Memory B cell (primary cell): ENCODE data around the gene MLST8.

Experiments
- ATAC-seq: fragments of 150-1000 bp; cut with Tn5 transposase; 2 replicates; pipeline ENCODE4 v1.10.0; 2021; ENCODE audit warnings: low read depth, mild to moderate bottlenecking, moderate library complexity
- DNase-seq, 2 donors: peaks; one replicate each; pipeline ENCODE4 v3.0.0; 2022; ENCODE audit warnings: low spot score in 2 of 2
- H3K27ac Mint-ChIP-seq: one replicate; pipeline ENCODE4 v1.8.0; 2022; ENCODE audit warnings: mild to moderate bottlenecking, moderate library complexity, mixed read lengths
- H3K27me3 Mint-ChIP-seq: one replicate; pipeline ENCODE4 v1.8.0; 2022; ENCODE audit warnings: mixed read lengths
- H3K36me3 Mint-ChIP-seq: one replicate; pipeline ENCODE4 v1.8.0; 2022; ENCODE audit warnings: mild to moderate bottlenecking, mixed read lengths
- H3K4me1 Mint-ChIP-seq: one replicate; pipeline ENCODE4 v1.8.0; 2022; ENCODE audit warnings: mixed read lengths
- H3K4me3 Mint-ChIP-seq: one replicate; pipeline ENCODE4 v1.8.0; 2022; ENCODE audit warnings: mild to moderate bottlenecking, moderate library complexity, mixed read lengths
- H3K9me3 Mint-ChIP-seq: one replicate; pipeline ENCODE4 v1.8.0; 2022; ENCODE audit warnings: mixed read lengths

The MLST8 gene

GRCh38 chr16:2212362-2213324 is 7.4 kb downstream of the MLST8 start:
- Mint-ChIP-seq H3K9me3 (no peaks in the 10 kb centered on the region), H3K27ac (no peak overlapping the region), H3K4me1 (peaks cover 7% of the 10 kb centered on the region), H3K4me3 (peak overlapping the region; percentile 68), H3K27me3 (no peaks in the 10 kb centered on the region), H3K36me3 (peaks cover 9% of the 10 kb centered on the region)
- ATAC-seq (no peak), DNase-seq (no peak)

DNA sequence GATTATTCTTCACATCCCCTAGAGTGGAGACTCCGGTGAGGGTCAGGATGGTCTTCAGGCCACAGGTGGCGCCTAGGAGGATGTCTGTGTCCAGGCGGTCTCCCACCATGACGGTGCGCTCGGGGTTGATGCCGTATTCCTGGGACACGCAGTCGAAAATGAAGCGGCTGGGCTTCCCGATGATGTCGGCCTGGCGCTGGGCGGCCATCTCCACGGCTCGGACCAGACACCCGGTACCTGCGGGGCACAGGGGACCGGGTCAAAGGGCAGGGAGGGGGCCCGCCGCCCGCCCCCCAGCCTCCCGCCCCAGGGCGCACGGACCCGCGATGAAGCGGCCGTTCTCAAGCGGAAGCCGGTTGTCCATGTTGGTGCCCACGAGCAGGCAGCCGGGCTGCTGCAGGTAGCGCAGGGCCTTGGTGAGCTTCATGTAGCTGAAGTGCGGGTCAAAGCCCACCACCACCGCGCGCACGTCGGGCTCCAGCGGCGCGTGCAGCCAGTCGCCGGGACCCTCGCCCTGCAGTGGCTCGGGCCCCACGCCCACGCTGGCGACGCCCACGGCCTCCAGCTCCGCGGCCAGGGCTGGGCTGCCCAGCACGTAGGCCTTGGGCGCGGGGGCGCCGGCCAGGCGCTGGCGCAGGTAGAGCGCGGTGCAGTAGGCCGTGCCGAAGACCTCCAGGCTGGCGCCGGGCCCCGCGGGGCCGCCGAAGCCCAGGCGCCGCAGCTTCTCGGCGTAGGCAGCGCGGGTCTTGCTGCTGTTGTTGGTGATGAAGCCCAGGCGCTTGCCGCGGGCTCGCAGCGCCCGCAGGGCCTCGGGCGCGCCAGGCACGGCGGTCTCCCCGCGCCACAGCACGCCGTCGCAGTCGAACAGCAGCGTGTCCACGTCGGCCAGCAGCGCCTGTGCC is 8.8 kb downstream of the MLST8 start:
- Mint-ChIP-seq H3K4me1 (peaks cover 4% of the 10 kb centered on the region), H3K4me3 (peak overlapping the region; percentile 68), H3K27me3 (no peaks in the 10 kb centered on the region), H3K36me3 (peaks cover 2% of the 10 kb centered on the region), H3K9me3 (no peaks in the 10 kb centered on the region), H3K27ac (no peak overlapping the region)
- ATAC-seq: peak; percentile 2
- DNase-seq: no peak

- H3K27me3 Mint-ChIP-seq: no peaks in the 10 kb centered on the region
- DNase-seq: no peak
- H3K36me3 Mint-ChIP-seq: peaks cover 2% of the 10 kb centered on the region
- H3K27ac Mint-ChIP-seq: peak within 1 kb of the TSS; percentile 68
- ATAC-seq: peak; percentile 94
- peak within 1 kb of the TSS; percentile 90 for H3K4me3 Mint-ChIP-seq
- H3K9me3 Mint-ChIP-seq: no peaks in the 10 kb centered on the region
- H3K4me1 Mint-ChIP-seq: peaks cover 4% of the 10 kb centered on the region
Measured at GRCh38 chr16:2214719-2214968, 9.4 kb downstream of the MLST8 start, which contains the start of gene PGP. TSS of gene PGP (minus strand) at chr16:2214840. CDS start at chr16:2214777, 63 bp downstream.

- DNase-seq (no peak), ATAC-seq (no peak)
- peaks cover 4% of the 10 kb centered on the region for H3K4me1 Mint-ChIP-seq
- H3K4me3 Mint-ChIP-seq: peak overlapping the region; percentile 90
- no peaks in the 10 kb centered on the region for H3K27me3 Mint-ChIP-seq
- H3K9me3 Mint-ChIP-seq: no peaks in the 10 kb centered on the region
- H3K27ac Mint-ChIP-seq: no peak overlapping the region
- peaks cover 2% of the 10 kb centered on the region for H3K36me3 Mint-ChIP-seq
Measured at GRCh38 chr16:2216330-2216729, 11.1 kb downstream of the MLST8 start.

- peak within 1 kb of the TSS; percentile 81 for H3K4me3 Mint-ChIP-seq
Measured at GRCh38 chr16:2223221-2223941, 18.1 kb downstream of the MLST8 start, which contains the start of gene E4F1. TSS of gene E4F1 (plus strand) at chr16:2223591. CDS start at chr16:2223614, 23 bp downstream.

DNA sequence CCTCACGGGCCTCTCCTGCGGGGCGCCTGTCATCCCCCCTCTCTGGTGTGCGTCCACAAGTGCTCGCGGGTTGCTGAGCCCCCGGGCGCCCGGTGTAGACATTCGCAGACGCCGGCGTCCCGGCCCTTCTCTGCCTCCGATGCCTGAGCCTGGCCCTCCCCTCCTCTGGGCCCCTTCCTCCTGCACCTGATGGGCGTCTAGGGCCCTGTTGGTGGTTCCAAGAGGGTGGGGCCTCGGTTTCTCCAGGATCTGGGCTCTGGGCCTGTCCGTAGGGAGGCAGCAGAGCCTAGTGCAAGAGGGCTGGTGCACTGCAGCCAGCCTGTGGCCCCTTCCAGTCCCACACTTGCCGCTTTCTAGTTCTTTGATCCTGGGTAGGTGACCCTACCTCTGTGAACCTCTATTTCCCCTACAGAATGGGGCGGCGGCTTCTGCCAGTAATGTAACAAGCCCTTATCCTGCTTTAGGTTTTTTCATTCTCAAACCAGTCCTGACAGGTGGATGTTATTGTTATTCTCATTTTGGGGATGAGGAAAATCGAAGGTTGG is 18.8 kb downstream of the MLST8 start:
- peaks cover 4% of the 10 kb centered on the region for H3K36me3 Mint-ChIP-seq
- H3K27me3 Mint-ChIP-seq: no peaks in the 10 kb centered on the region
- no peaks in the 10 kb centered on the region for H3K9me3 Mint-ChIP-seq
- peak overlapping the region; percentile 46 for H3K27ac Mint-ChIP-seq
- DNase-seq: no peak
- peaks cover 7% of the 10 kb centered on the region for H3K4me1 Mint-ChIP-seq
- peak overlapping the region; percentile 81 for H3K4me3 Mint-ChIP-seq
- ATAC-seq: peak; percentile 3

More at GRCh38 chr16:2223221-2223941, 18.1 kb downstream of the MLST8 start, which contains the start of gene E4F1:
- Mint-ChIP-seq H3K36me3 (peaks cover 2% of the 10 kb centered on the region), H3K27me3 (no peaks in the 10 kb centered on the region), H3K4me1 (peaks cover 7% of the 10 kb centered on the region), H3K27ac (peak within 1 kb of the TSS; percentile 46), H3K9me3 (no peaks in the 10 kb centered on the region)
- peak; percentile 96 for ATAC-seq
- peak; percentile 95 to 99 for DNase-seq

GRCh38 chr16:2226245-2226793 is 21.1 kb downstream of the MLST8 start:
- H3K4me3 Mint-ChIP-seq: peak overlapping the region; percentile 2
- no peaks in the 10 kb centered on the region for H3K9me3 Mint-ChIP-seq
- H3K27ac Mint-ChIP-seq: no peak overlapping the region

DNA sequence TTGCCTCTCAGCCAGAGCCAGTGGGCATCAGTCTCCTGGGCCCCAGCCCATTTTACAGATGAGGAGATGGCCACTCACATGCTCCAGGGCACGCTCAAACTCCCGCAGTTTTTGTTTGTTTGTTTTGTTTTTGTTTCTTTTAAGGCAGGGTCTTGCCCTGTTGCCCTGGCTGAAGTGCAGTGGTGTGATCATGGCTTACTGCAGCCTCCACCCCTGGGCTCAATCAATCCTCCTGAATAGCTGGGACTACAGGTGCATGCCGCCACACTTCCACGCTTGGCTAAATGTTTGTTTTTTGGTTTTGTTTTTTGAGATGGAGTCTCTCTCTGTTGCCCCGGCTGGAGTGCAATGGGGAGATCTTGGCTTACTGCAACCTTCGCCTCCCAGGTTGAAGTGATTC is 21.7 kb downstream of the MLST8 start:
- Mint-ChIP-seq H3K4me3 (no peak overlapping the region), H3K27ac (no peak overlapping the region), H3K27me3 (no peaks in the 10 kb centered on the region), H3K9me3 (no peaks in the 10 kb centered on the region), H3K36me3 (peaks cover 12% of the 10 kb centered on the region), H3K4me1 (peaks cover 7% of the 10 kb centered on the region)
- ATAC-seq: no peak
- no peak for DNase-seq

More at GRCh38 chr16:2226245-2226793, 21.1 kb downstream of the MLST8 start:
- ATAC-seq (no peak), DNase-seq (no peak)
- Mint-ChIP-seq H3K27me3 (no peaks in the 10 kb centered on the region), H3K36me3 (peaks cover 12% of the 10 kb centered on the region), H3K4me1 (peaks cover 7% of the 10 kb centered on the region)

- DNase-seq (no peak), ATAC-seq (no peak)
- H3K9me3 Mint-ChIP-seq: no peaks in the 10 kb centered on the region
- peaks cover 12% of the 10 kb centered on the region for H3K36me3 Mint-ChIP-seq
- no peak overlapping the region for H3K27ac Mint-ChIP-seq
- peaks cover 7% of the 10 kb centered on the region for H3K4me1 Mint-ChIP-seq
- H3K4me3 Mint-ChIP-seq: no peak overlapping the region
- H3K27me3 Mint-ChIP-seq: no peaks in the 10 kb centered on the region
Measured at GRCh38 chr16:2228161-2228824, 23.0 kb downstream of the MLST8 start.

DNA sequence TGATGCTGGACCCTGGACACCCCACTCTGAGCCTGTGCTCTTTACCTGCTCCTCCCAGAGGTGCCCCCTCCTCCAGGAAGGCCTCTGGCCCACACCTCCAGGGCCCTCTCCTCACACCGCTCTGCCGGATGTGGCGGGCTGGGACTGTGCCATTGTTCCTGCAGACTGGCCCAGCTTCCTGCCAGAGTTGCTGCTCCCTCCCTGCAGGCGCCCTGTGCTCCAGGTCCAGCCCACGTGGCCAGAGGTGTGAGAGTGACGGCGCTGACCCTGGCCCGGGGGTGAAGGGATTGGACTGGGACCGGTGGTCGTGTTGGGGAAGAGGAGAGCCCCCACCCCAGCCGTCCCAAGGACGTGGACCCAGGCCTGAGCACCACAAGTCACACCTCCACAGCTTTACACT is 23.8 kb downstream of the MLST8 start:
- peaks cover 7% of the 10 kb centered on the region for H3K4me1 Mint-ChIP-seq
- DNase-seq (no peak), ATAC-seq (no peak)
- H3K27me3 Mint-ChIP-seq: no peaks in the 10 kb centered on the region
- H3K9me3 Mint-ChIP-seq: no peaks in the 10 kb centered on the region
- no peak overlapping the region for H3K4me3 Mint-ChIP-seq
- peaks cover 15% of the 10 kb centered on the region for H3K36me3 Mint-ChIP-seq
- H3K27ac Mint-ChIP-seq: no peak overlapping the region

- H3K27ac Mint-ChIP-seq: no peak overlapping the region
- peaks cover 19% of the 10 kb centered on the region for H3K36me3 Mint-ChIP-seq
- no peaks in the 10 kb centered on the region for H3K27me3 Mint-ChIP-seq
- H3K4me3 Mint-ChIP-seq: no peak overlapping the region
- DNase-seq (no peak), ATAC-seq (no peak)
- peaks cover 7% of the 10 kb centered on the region for H3K4me1 Mint-ChIP-seq
- no peaks in the 10 kb centered on the region for H3K9me3 Mint-ChIP-seq
Measured at GRCh38 chr16:2229632-2230250, 24.5 kb downstream of the MLST8 start.

- Mint-ChIP-seq H3K27me3 (no peaks in the 10 kb centered on the region), H3K9me3 (no peaks in the 10 kb centered on the region), H3K4me3 (no peak overlapping the region), H3K27ac (no peak overlapping the region), H3K36me3 (peaks cover 23% of the 10 kb centered on the region), H3K4me1 (peaks cover 7% of the 10 kb centered on the region)
- ATAC-seq: no peak
- DNase-seq: no peak
Measured at GRCh38 chr16:2230376-2230775, 25.1 kb downstream of the MLST8 start.
